HepG2 (cell line): ENCODE data around the gene EEPD1. TPM values are rescaled to one million over a fixed set of nuclear protein-coding genes. Genes with fewer than 3 reads are reported as not detected.
A peak's percentile ranks its signal among the peaks of the same experiment; 100 is the strongest.

ENCODE experiments used
- AHDC1 ChIP-seq: sonication (generic); formaldehyde crosslinking; IDR thresholded peaks from 2 replicates; pipeline ENCODE4 v1.5.1; 2020; ENCODE audit warnings: mild to moderate bottlenecking, missing genetic modification reagents, borderline replicate concordance
- CREM ChIP-seq, 2 experiments: sonication (generic) in 1 of 2; formaldehyde crosslinking in 1 of 2; IDR thresholded peaks; 2 replicates each; pipeline versions ENCODE4 v1.4.0 to v1.6.1; 2016 to 2020; ENCODE audit warnings: antibody characterized with exemption in 1 of 2, mild to moderate bottlenecking in 1 of 2, missing genetic modification reagents in 1 of 2
- E2F2 ChIP-seq: sonication (generic); formaldehyde crosslinking; IDR thresholded peaks from 2 replicates; pipeline ENCODE4 v1.4.0; 2020; ENCODE audit warnings: missing genetic modification reagents, borderline replicate concordance
- FOXJ3 ChIP-seq: sonication (generic); formaldehyde crosslinking; IDR thresholded peaks from 2 replicates; pipeline ENCODE4 v1.4.0; 2020; ENCODE audit warnings: missing genetic modification reagents, mild to moderate bottlenecking, borderline replicate concordance
- MZF1 ChIP-seq: sonication (generic); formaldehyde crosslinking; IDR thresholded peaks from 2 replicates; pipeline ENCODE4 v1.8.1; 2023; ENCODE audit warnings: mild to moderate bottlenecking, missing genetic modification reagents, borderline replicate concordance
- NFRKB ChIP-seq: fragments of 450-650 bp; IDR thresholded peaks from 2 replicates; pipeline ENCODE4 v1.6.1; 2017
- PCBP2 ChIP-seq: fragments of 200-400 bp; formaldehyde crosslinking; optimal IDR thresholded peaks from 2 replicates; pipeline ENCODE3; 2018; ENCODE audit warnings: low read length, low read depth; ENCODE audit not compliant: poor library complexity, severe bottlenecking
- SALL1 ChIP-seq: sonication (generic); formaldehyde crosslinking; IDR thresholded peaks from 2 replicates; pipeline ENCODE4 v1.8.0; 2022; ENCODE audit warnings: mild to moderate bottlenecking, missing genetic modification reagents
- SETDB1 ChIP-seq: sonication (generic); formaldehyde crosslinking; IDR thresholded peaks from 2 replicates; pipeline ENCODE4 v1.5.1; 2020; ENCODE audit warnings: missing genetic modification reagents, mild to moderate bottlenecking, borderline replicate concordance
- TRAFD1 ChIP-seq: sonication (generic); formaldehyde crosslinking; IDR thresholded peaks from 2 replicates; pipeline ENCODE4 v1.5.1; 2020; ENCODE audit warnings: missing genetic modification reagents, mild to moderate bottlenecking, borderline replicate concordance
- ZFP36 ChIP-seq: fragments of 150-350 bp; IDR thresholded peaks from 2 replicates; pipeline ENCODE4 v1.6.1; 2018; ENCODE audit warnings: borderline replicate concordance, low read length, low read depth; ENCODE audit not compliant: partially characterized antibody
- ZHX1 ChIP-seq: sonication (generic); formaldehyde crosslinking; IDR thresholded peaks from 2 replicates; pipeline ENCODE4 v1.8.1; 2022; ENCODE audit warnings: low read depth, mild to moderate bottlenecking, missing genetic modification reagents
- ZNF331 ChIP-seq: sonication (generic); formaldehyde crosslinking; IDR thresholded peaks from 2 replicates; pipeline ENCODE4 v1.4.0; 2020; ENCODE audit warnings: missing genetic modification reagents
- ZNF543 ChIP-seq: sonication (generic); formaldehyde crosslinking; IDR thresholded peaks from 2 replicates; pipeline ENCODE4 v1.4.0; 2020; ENCODE audit warnings: mild to moderate bottlenecking, missing genetic modification reagents
- ZNF589 ChIP-seq: sonication (generic); formaldehyde crosslinking; conservative IDR thresholded peaks from 2 replicates; pipeline ENCODE4 v1.8.0; 2022; ENCODE audit warnings: mild to moderate bottlenecking, moderate library complexity, missing genetic modification reagents
- ZNF740 ChIP-seq: sonication (generic); formaldehyde crosslinking; IDR thresholded peaks from 2 replicates; pipeline ENCODE4 v1.4.0; 2020; ENCODE audit warnings: missing genetic modification reagents
- ZNF768 ChIP-seq: sonication (generic); formaldehyde crosslinking; IDR thresholded peaks from 2 replicates; pipeline ENCODE4 v1.4.0; 2020; ENCODE audit warnings: missing genetic modification reagents
- ZNF773 ChIP-seq: sonication (generic); formaldehyde crosslinking; IDR thresholded peaks from 2 replicates; pipeline ENCODE4 v1.4.0; 2020; ENCODE audit warnings: missing genetic modification reagents, borderline replicate concordance
- polyA plus RNA-seq, 8 experiments: library from polyadenylated mRNA; depleted of rRNA in 3 of 8; stranded (reverse) in 7 of 8; unstranded in 1 of 8; fragments of >200 nt; fragmentation: Illumina TruSeq in 4 of 8; extraction: Trizol in 4 of 8; gene quantifications; 2 replicates each; pipeline versions ENCODE4 v1.2.1 to v1.2.3, GENCODE V29; 2011 to 2016; ENCODE audit warnings: low read depth in 4 of 8, missing spikeins in 1 of 8, mixed read lengths in 1 of 8; ENCODE audit not compliant: insufficient read depth in 1 of 8
- total RNA-seq, 5 experiments: library from RNA; depleted of rRNA; stranded (reverse); fragments of >200 nt; fragmentation: Illumina TruSeq; extraction: Trizol; gene quantifications; 2 replicates each; pipeline ENCODE4 v1.2.3, GENCODE V29; 2016; ENCODE audit warnings: low read depth in 1 of 5

The EEPD1 gene
- total and polyA plus RNA-seq, 2 of the 13 experiments (the other 11 are each of a cell fraction or from before 2014, with no cell fraction given): 10.1 to 16.4 TPM

GRCh38 chr7:36155811-36156361 lies 2.8 kb downstream of the EEPD1 start (continued):
- TF ChIP-seq FOXJ3 (no peak), ZNF773 (no peak), TRAFD1 (CRISPR knock-in tag) (no peak), PCBP2 (no peak), ZNF740 (CRISPR knock-in tag) (peak; percentile 66; the same call in 1 of the 2 replicates), ZNF331 (CRISPR knock-in tag) (no peak), ZNF543 (CRISPR knock-in tag) (no peak), ZHX1 (CRISPR knock-in tag) (no peak), ZNF589 (CRISPR knock-in tag) (no peak), SETDB1 (CRISPR knock-in tag) (no peak), ZFP36 (no peak), MZF1 (CRISPR knock-in tag) (no peak), NFRKB (no peak), SALL1 (CRISPR knock-in tag) (0 out of 2 replicates have a peak, but pooled peaks have one; percentile 20), ZNF768 (CRISPR knock-in tag) (no peak), AHDC1 (CRISPR knock-in tag) (no peak), E2F2 (no peak), CREM (IDR thresholded peaks at IDR 0.05) (no peak), CREM (CRISPR knock-in tag; IDR thresholded peaks at IDR 0.05) (no peak)
